HEK293 (cell line): ENCODE measurements around the gene CNFN.

Source experiments
- GLIS1 ChIP-seq: fragments of 450-650 bp; formaldehyde crosslinking; IDR thresholded peaks from 2 replicates; pipeline ENCODE4 v1.5.1; 2016; ENCODE audit warnings: missing biosample characterization, missing genetic modification characterization
- HOXD13 ChIP-seq: sonication (generic); formaldehyde crosslinking; IDR thresholded peaks from 2 replicates; pipeline ENCODE4 v1.8.0; 2022; ENCODE audit warnings: missing genetic modification reagents, borderline replicate concordance
- KLF8 ChIP-seq: fragments of 450-650 bp; formaldehyde crosslinking; IDR thresholded peaks from 2 replicates; pipeline ENCODE4 v1.5.1; 2016; ENCODE audit warnings: missing biosample characterization, missing genetic modification characterization
- PRDM10 ChIP-seq: fragments of 450-650 bp; formaldehyde crosslinking; IDR thresholded peaks from 2 replicates; pipeline ENCODE4 v1.5.1; 2016; ENCODE audit warnings: missing biosample characterization, missing genetic modification characterization
- PRDM6 ChIP-seq: fragments of 450-650 bp; formaldehyde crosslinking; IDR thresholded peaks from 2 replicates; pipeline ENCODE4 v1.5.1; 2017; ENCODE audit warnings: missing biosample characterization, missing genetic modification characterization
- SP3 ChIP-seq: fragments of 450-650 bp; formaldehyde crosslinking; IDR thresholded peaks from 2 replicates; pipeline ENCODE4 v1.5.1; 2016; ENCODE audit warnings: missing biosample characterization, missing genetic modification characterization
- WT1 ChIP-seq: fragments of 450-650 bp; formaldehyde crosslinking; IDR thresholded peaks from 2 replicates; pipeline ENCODE4 v1.5.1; 2016; ENCODE audit warnings: missing biosample characterization, missing genetic modification characterization
- ZBTB17 ChIP-seq: fragments of 450-650 bp; formaldehyde crosslinking; IDR thresholded peaks from 2 replicates; pipeline ENCODE4 v1.5.1; 2016; ENCODE audit warnings: missing biosample characterization, missing genetic modification characterization
- ZNF121 ChIP-seq: fragments of 450-650 bp; formaldehyde crosslinking; IDR thresholded peaks from 2 replicates; pipeline ENCODE4 v1.5.1; 2016; ENCODE audit warnings: missing biosample characterization, missing genetic modification characterization
- ZNF133 ChIP-seq: fragments of 450-650 bp; formaldehyde crosslinking; IDR thresholded peaks from 2 replicates; pipeline ENCODE4 v1.5.1; 2016; ENCODE audit warnings: missing biosample characterization, missing genetic modification characterization
- ZNF140 ChIP-seq: fragments of 450-650 bp; formaldehyde crosslinking; IDR thresholded peaks from 2 replicates; pipeline ENCODE4 v1.5.1; 2016; ENCODE audit warnings: missing biosample characterization, missing genetic modification characterization
- ZNF184 ChIP-seq: fragments of 450-650 bp; IDR thresholded peaks from 2 replicates; pipeline ENCODE4 v1.5.1; 2018; ENCODE audit warnings: missing biosample characterization, mild to moderate bottlenecking, missing genetic modification characterization
- ZNF19 ChIP-seq: fragments of 450-650 bp; formaldehyde crosslinking; IDR thresholded peaks from 2 replicates; pipeline ENCODE4; 2016; ENCODE audit warnings: missing biosample characterization, missing genetic modification characterization, low read depth
- ZNF214 ChIP-seq: fragments of 450-650 bp; formaldehyde crosslinking; IDR thresholded peaks from 2 replicates; pipeline ENCODE4 v1.5.1; 2017; ENCODE audit warnings: missing biosample characterization, mild to moderate bottlenecking, missing genetic modification characterization, borderline replicate concordance
- ZNF266 ChIP-seq: fragments of 450-650 bp; formaldehyde crosslinking; IDR thresholded peaks from 2 replicates; pipeline ENCODE4 v1.5.1; 2016; ENCODE audit warnings: missing biosample characterization, missing genetic modification characterization, low read depth
- ZNF335 ChIP-seq: fragments of 450-650 bp; formaldehyde crosslinking; conservative IDR thresholded peaks from 2 replicates; pipeline ENCODE4 v1.5.1; 2016; ENCODE audit warnings: missing biosample characterization, missing genetic modification characterization
- ZNF366 ChIP-seq: fragments of 450-650 bp; formaldehyde crosslinking; conservative IDR thresholded peaks from 2 replicates; pipeline ENCODE4 v1.5.1; 2016; ENCODE audit warnings: missing biosample characterization, missing genetic modification characterization
- ZNF394 ChIP-seq: fragments of 450-650 bp; formaldehyde crosslinking; IDR thresholded peaks from 2 replicates; pipeline ENCODE4 v1.5.1; 2016; ENCODE audit warnings: missing biosample characterization, missing genetic modification characterization, mild to moderate bottlenecking, moderate library complexity, borderline replicate concordance
- ZNF404 ChIP-seq: fragments of 450-650 bp; formaldehyde crosslinking; IDR thresholded peaks from 2 replicates; pipeline ENCODE4 v1.5.1; 2017; ENCODE audit warnings: missing biosample characterization, missing genetic modification characterization
- ZNF449 ChIP-seq: fragments of 450-650 bp; formaldehyde crosslinking; IDR thresholded peaks from 2 replicates; pipeline ENCODE4 v1.5.1; 2017; ENCODE audit warnings: missing biosample characterization, mild to moderate bottlenecking, missing genetic modification characterization, moderate library complexity
- ZNF571 ChIP-seq: fragments of 450-650 bp; formaldehyde crosslinking; IDR thresholded peaks from 2 replicates; pipeline ENCODE4 v1.5.0; 2017; ENCODE audit warnings: missing biosample characterization, missing genetic modification characterization
- ZNF580 ChIP-seq: fragments of 450-650 bp; formaldehyde crosslinking; IDR thresholded peaks from 2 replicates; pipeline ENCODE4 v1.5.1; 2016; ENCODE audit warnings: missing biosample characterization, missing genetic modification characterization
- ZNF654 ChIP-seq: fragments of 450-650 bp; formaldehyde crosslinking; IDR thresholded peaks from 2 replicates; pipeline ENCODE4 v1.5.1; 2016; ENCODE audit warnings: low read depth, missing biosample characterization, missing genetic modification characterization
- ZNF76 ChIP-seq: fragments of 450-650 bp; formaldehyde crosslinking; IDR thresholded peaks from 2 replicates; pipeline ENCODE4; 2016; ENCODE audit warnings: low read depth, missing biosample characterization, missing genetic modification characterization, borderline replicate concordance
- ZSCAN30 ChIP-seq: fragments of 450-650 bp; IDR thresholded peaks from 2 replicates; pipeline ENCODE4 v1.5.1; 2018; ENCODE audit warnings: missing biosample characterization, mild to moderate bottlenecking, missing genetic modification characterization, moderate library complexity
- ZXDB ChIP-seq: fragments of 450-650 bp; formaldehyde crosslinking; IDR thresholded peaks from 2 replicates; pipeline ENCODE4 v1.5.1; 2016; ENCODE audit warnings: missing biosample characterization, missing genetic modification characterization
- TF ChIP-seq, protein P1 (sequence below): fragments of 450-650 bp; formaldehyde crosslinking; IDR thresholded peaks from 2 replicates; pipeline ENCODE4 v1.5.1; 2016; ENCODE audit warnings: missing biosample characterization, missing genetic modification characterization
- TF ChIP-seq, protein P2 (sequence below): fragments of 450-650 bp; formaldehyde crosslinking; IDR thresholded peaks from 2 replicates; pipeline ENCODE4 v1.5.1; 2016; ENCODE audit warnings: missing biosample characterization, missing genetic modification characterization

The CNFN gene

DNA sequence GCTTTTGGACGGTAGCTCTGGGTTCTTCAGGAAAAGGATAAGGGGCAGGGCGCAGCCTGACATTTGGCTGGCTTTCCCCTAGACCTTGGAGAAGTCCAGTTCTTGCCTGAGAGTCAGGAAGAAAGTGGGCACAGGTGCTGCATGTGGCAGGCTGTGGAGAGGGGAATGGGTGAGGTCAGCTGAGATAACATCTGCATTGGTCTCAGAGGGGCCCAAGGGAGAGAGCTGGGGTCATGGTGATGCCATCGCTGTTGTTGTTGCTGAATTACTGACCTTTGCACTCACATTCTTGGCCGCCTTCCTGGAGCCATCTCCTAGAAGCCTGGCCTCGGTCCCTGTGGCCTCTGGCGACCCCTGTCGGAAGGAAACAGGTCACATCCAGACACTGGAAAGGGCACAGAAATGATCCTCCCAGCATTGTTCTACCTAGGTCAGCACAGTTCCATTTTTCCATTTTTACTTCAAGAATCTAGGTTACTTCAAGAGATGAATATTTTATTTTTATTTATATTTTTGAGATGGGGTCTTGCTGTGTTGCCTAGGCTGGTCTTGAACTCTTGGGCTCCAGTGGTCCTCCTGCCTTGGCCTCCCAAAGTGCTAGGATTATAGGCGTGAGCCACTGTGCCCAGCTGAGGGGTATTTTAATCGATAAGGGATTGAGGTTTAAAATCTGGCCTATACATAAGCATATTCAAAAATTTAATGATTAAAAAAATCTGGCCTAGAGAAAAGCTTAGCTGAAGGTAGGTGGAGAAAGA is 43.6 kb upstream of the CNFN start (continued):
- TF ChIP-seq PRDM6 (tag by site-specific recombination) (no peak), ZNF19 (no peak), ZNF654 (tag by site-specific recombination) (peak; percentile 64), ZBTB17 (0 out of 2 replicates have a peak, but pooled peaks have one; percentile 11), WT1 (no peak), SP3 (tag by site-specific recombination) (no peak), ZNF76 (no peak), ZSCAN30 (0 out of 2 replicates have a peak, but pooled peaks have one; percentile 55), ZNF266 (tag by site-specific recombination) (no peak), ZNF366 (0 out of 2 replicates have a peak, but pooled peaks have one; percentile 24), ZNF133 (tag by site-specific recombination) (no peak), ZNF404 (tag by site-specific recombination) (no peak), ZNF449 (no peak), KLF8 (tag by site-specific recombination) (peak; percentile 53; the same call in 1 of the 2 replicates), ZNF184 (tag by site-specific recombination) (no peak), ZNF580 (peak; percentile 49; the same call in 1 of the 2 replicates), ZNF571 (tag by site-specific recombination) (no peak), PRDM10 (tag by site-specific recombination) (no peak), ZNF140 (tag by site-specific recombination) (no peak), HOXD13 (CRISPR knock-in tag) (no peak), ZNF335 (tag by site-specific recombination) (peak; percentile 63), ZNF394 (tag by site-specific recombination) (no peak), ZXDB (tag by site-specific recombination) (peak; percentile 37; the same call in 1 of the 2 replicates), ZNF121 (tag by site-specific recombination) (no peak), ZNF214 (tag by site-specific recombination) (no peak), GLIS1 (tag by site-specific recombination) (peak; percentile 32; the same call in 1 of the 2 replicates)
- TF ChIP-seq, protein P1, sequence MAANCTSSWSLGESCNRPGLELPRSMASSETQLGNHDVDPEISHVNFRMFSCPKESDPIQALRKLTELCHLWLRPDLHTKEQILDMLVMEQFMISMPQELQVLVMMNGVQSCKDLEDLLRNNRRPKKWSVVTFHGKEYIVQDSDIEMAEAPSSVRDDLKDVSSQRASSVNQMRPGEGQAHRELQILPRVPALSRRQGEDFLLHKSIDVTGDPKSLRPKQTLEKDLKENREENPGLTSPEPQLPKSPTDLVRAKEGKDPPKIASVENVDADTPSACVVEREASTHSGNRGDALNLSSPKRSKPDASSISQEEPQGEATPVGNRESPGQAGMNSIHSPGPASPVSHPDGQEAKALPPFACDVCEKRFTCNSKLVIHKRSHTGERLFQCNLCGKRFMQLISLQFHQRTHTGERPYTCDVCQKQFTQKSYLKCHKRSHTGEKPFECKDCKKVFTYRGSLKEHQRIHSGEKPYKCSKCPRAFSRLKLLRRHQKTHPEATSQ: no peak
- TF ChIP-seq, protein P2, sequence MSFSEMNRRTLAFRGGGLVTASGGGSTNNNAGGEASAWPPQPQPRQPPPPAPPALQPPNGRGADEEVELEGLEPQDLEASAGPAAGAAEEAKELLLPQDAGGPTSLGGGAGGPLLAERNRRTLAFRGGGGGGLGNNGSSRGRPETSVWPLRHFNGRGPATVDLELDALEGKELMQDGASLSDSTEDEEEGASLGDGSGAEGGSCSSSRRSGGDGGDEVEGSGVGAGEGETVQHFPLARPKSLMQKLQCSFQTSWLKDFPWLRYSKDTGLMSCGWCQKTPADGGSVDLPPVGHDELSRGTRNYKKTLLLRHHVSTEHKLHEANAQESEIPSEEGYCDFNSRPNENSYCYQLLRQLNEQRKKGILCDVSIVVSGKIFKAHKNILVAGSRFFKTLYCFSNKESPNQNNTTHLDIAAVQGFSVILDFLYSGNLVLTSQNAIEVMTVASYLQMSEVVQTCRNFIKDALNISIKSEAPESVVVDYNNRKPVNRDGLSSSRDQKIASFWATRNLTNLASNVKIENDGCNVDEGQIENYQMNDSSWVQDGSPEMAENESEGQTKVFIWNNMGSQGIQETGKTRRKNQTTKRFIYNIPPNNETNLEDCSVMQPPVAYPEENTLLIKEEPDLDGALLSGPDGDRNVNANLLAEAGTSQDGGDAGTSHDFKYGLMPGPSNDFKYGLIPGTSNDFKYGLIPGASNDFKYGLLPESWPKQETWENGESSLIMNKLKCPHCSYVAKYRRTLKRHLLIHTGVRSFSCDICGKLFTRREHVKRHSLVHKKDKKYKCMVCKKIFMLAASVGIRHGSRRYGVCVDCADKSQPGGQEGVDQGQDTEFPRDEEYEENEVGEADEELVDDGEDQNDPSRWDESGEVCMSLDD (tag by site-specific recombination): no peak
